OCI-LY7 (cell line): Measurements from ENCODE around the gene GRIN2C. TPM values are rescaled to one million over a fixed set of nuclear protein-coding genes. Genes with fewer than 3 reads are reported as not detected.
"Not testable (repeated sequence)": the region's sequence is repeated elsewhere in the genome, so short reads cannot be mapped to it uniquely, and the experiment has no call there.

Source experiments
- BruUV-seq: library from RNA; stranded (reverse); fragments of 400-500 nt; replicated peaks from 2 replicates; lab custom pipeline; 2021; lab: Mats Ljungman, UMichigan
- CTCF ChIA-PET: fragments of 300-600 bp; sonication (Branson Sonifier 250); formaldehyde crosslinking; loops from one replicate; lab custom pipeline; 2022; ENCODE audit warnings: antibody characterized with exemption; ENCODE audit not compliant: unreplicated experiment; lab: Charles Lee
- POLR2A ChIA-PET: fragments of 300-600 bp; sonication (Branson Sonifier 250); formaldehyde crosslinking; loops from one replicate; lab custom pipeline; 2022; ENCODE audit warnings: antibody characterized with exemption; lab: Charles Lee
- DNase-seq: peaks from one replicate; pipeline ENCODE4 v3.0.0-alpha.2; 2015; ENCODE audit warnings: low spot score
- H2AFZ ChIP-seq: fragments of 200-600 bp; sonication (generic), shearing (Covaris generic); 2 replicates; pipeline ENCODE4 v1.6.1; 2014; ENCODE audit warnings: mild to moderate bottlenecking, antibody characterized with exemption, low read length, moderate library complexity
- H3K27ac ChIP-seq: fragments of 200-600 bp; sonication (generic); 2 replicates; pipeline ENCODE4 v1.5.1; 2014; ENCODE audit warnings: mixed run types, low read depth, mild to moderate bottlenecking, moderate library complexity, low read length, inconsistent platforms; ENCODE audit not compliant: poor library complexity, severe bottlenecking
- H3K36me3 ChIP-seq: fragments of 200-600 bp; sonication (generic); 2 replicates; pipeline ENCODE4 v1.6.1; 2014; ENCODE audit warnings: mild to moderate bottlenecking, antibody characterized with exemption, low read length, moderate library complexity, mixed read lengths; ENCODE audit not compliant: insufficient read depth
- H3K4me1 ChIP-seq: fragments of 200-600 bp; sonication (generic); 2 replicates; pipeline ENCODE4 v1.5.1; 2014; ENCODE audit warnings: mild to moderate bottlenecking, low read length; ENCODE audit not compliant: insufficient read depth, poor library complexity, severe bottlenecking
- H3K4me2 ChIP-seq: fragments of 200-600 bp; sonication (generic); 2 replicates; pipeline ENCODE4 v1.6.1; 2014; ENCODE audit warnings: mild to moderate bottlenecking, low read length
- H3K4me3 ChIP-seq: fragments of 200-600 bp; sonication (generic); 2 replicates; pipeline ENCODE4 v1.5.1; 2014; ENCODE audit warnings: mild to moderate bottlenecking, low read depth, low read length; ENCODE audit not compliant: poor library complexity, severe bottlenecking
- H3K79me2 ChIP-seq: fragments of 200-600 bp; sonication (generic); 2 replicates; pipeline ENCODE4 v1.6.1; 2016; ENCODE audit warnings: low read depth, mild to moderate bottlenecking, low read length, moderate library complexity, mixed read lengths; ENCODE audit not compliant: insufficient read depth
- H3K9me2 ChIP-seq: fragments of 200-600 bp; sonication (generic); 2 replicates; pipeline ENCODE4 v1.6.1; 2016; ENCODE audit warnings: mild to moderate bottlenecking, low read length, mixed read lengths; ENCODE audit not compliant: insufficient read depth
- H3K9me3 ChIP-seq: fragments of 200-600 bp; sonication (generic); 2 replicates; pipeline ENCODE4 v1.6.1; 2014; ENCODE audit warnings: mild to moderate bottlenecking, mixed run types, low read length, mixed read lengths
- H4K20me1 ChIP-seq: fragments of 200-600 bp; sonication (generic); 2 replicates; pipeline ENCODE4 v1.6.1; 2014; ENCODE audit warnings: mild to moderate bottlenecking, antibody characterized with exemption, low read length, moderate library complexity, mixed read lengths; ENCODE audit not compliant: insufficient read depth
- EZH2phosphoT487 ChIP-seq: fragments of 200-600 bp; sonication (generic); IDR thresholded peaks from 2 replicates; pipeline ENCODE4 v1.6.1; 2018; ENCODE audit warnings: low read depth, borderline replicate concordance, mild to moderate bottlenecking, mixed run types, antibody characterized with exemption, low read length, moderate library complexity, mixed read lengths
- intact Hi-C: fragments of 100-400 bp; cut with micrococcal nuclease; formaldehyde crosslinking; loops from one replicate; pipeline ENCODE4 v1.10.0; 2022; ENCODE audit not compliant: unreplicated experiment
- total RNA-seq, 2 experiments: library from RNA; depleted of rRNA in 1 of 2; stranded (reverse); fragments of >200 nt in 1 of 2; shearing (Covaris generic) in 1 of 2; gene quantifications; 2 replicates each; pipeline ENCODE4 v1.2.3, GENCODE V29; 2014 to 2022
- TF ChIP-seq, protein P1 (sequence below): fragments of 200-600 bp; sonication (generic); conservative IDR thresholded peaks from 2 replicates; pipeline ENCODE4 v1.5.1; 2014; ENCODE audit warnings: mild to moderate bottlenecking, antibody characterized with exemption, low read length, moderate library complexity, mixed read lengths

GRIN2C gene
- total RNA-seq, 2 experiments from 2014 or later = 0.22 to 0.61 TPM

GRCh38 chr17:74870512-74870911 lies 10.8 kb upstream of the GRIN2C start:
- Histone ChIP-seq H3K4me3 (no peak overlapping the region), H3K9me2 (no peaks in the 10 kb centered on the region), H2AFZ (no peak overlapping the region), H3K27ac (no peak overlapping the region), H3K9me3 (no peaks in the 10 kb centered on the region), H4K20me1 (no peaks in the 10 kb centered on the region), H3K4me1 (peaks cover 32% of the 10 kb centered on the region), H3K79me2 (no peaks in the 10 kb centered on the region), H3K36me3 (no peaks in the 10 kb centered on the region), H3K4me2 (no peak overlapping the region)
- BruUV-seq = no TSS peak
- TF ChIP-seq, protein P1, sequence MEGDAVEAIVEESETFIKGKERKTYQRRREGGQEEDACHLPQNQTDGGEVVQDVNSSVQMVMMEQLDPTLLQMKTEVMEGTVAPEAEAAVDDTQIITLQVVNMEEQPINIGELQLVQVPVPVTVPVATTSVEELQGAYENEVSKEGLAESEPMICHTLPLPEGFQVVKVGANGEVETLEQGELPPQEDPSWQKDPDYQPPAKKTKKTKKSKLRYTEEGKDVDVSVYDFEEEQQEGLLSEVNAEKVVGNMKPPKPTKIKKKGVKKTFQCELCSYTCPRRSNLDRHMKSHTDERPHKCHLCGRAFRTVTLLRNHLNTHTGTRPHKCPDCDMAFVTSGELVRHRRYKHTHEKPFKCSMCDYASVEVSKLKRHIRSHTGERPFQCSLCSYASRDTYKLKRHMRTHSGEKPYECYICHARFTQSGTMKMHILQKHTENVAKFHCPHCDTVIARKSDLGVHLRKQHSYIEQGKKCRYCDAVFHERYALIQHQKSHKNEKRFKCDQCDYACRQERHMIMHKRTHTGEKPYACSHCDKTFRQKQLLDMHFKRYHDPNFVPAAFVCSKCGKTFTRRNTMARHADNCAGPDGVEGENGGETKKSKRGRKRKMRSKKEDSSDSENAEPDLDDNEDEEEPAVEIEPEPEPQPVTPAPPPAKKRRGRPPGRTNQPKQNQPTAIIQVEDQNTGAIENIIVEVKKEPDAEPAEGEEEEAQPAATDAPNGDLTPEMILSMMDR = no peak
- TF ChIP-seq EZH2phosphoT487 = no peak
- CTCF ChIA-PET = interaction anchor here (0.7 kb wide), 1 partner anchor 37 kb away, joined by 3 read pairs; no protein-coding TSS in a partner anchor
- DNase-seq = no peak
- intact Hi-C loops = no loop called here
- POLR2A ChIA-PET = interaction anchor here (0.6 to 1.0 kb wide), 6 partner anchors 13 to 179 kb away, joined by 3 to 6 read pairs (median 4); a partner anchor contains a TSS

GRCh38 chr17:74870028-74870427 lies 10.3 kb upstream of the GRIN2C start:
- intact Hi-C loops, BruUV-seq, H3K27ac ChIP-seq, H3K4me3 ChIP-seq, H3K9me3 ChIP-seq, H3K9me2 ChIP-seq, H3K36me3 ChIP-seq, H4K20me1 ChIP-seq, H2AFZ ChIP-seq, DNase-seq, H3K79me2 ChIP-seq, H3K4me2 ChIP-seq: not testable (repeated sequence)
- ChIA-PET CTCF (interaction anchor here (0.7 to 1.1 kb wide), 2 partner anchors 37 to 79 kb away, joined by 3 to 5 read pairs; no protein-coding TSS in a partner anchor), POLR2A (interaction anchor here (0.6 kb wide), 1 partner anchor 134 kb away, joined by 6 read pairs; no protein-coding TSS in a partner anchor)
- peaks cover 32% of the 10 kb centered on the region for H3K4me1 ChIP-seq

- POLR2A ChIA-PET = interaction anchor here (1.2 kb wide), 1 partner anchor 37 kb away, joined by 3 read pairs; no protein-coding TSS in a partner anchor
- no TSS peak for BruUV-seq
- CTCF ChIA-PET = interaction anchor here (0.9 kb wide), 1 partner anchor 77 kb away, joined by 5 read pairs; no protein-coding TSS in a partner anchor
- no peak for TF ChIP-seq EZH2phosphoT487
- TF ChIP-seq, protein P1 = no peak
- no peak overlapping the region for H3K27ac ChIP-seq
- no peak overlapping the region for H3K4me3 ChIP-seq
- no peaks in the 10 kb centered on the region for H3K9me3 ChIP-seq
- intact Hi-C loops = no loop called here
- H4K20me1 ChIP-seq = no peaks in the 10 kb centered on the region
- no peaks in the 10 kb centered on the region for H3K79me2 ChIP-seq
- no peak overlapping the region for H2AFZ ChIP-seq
- DNase-seq = no peak
- no peaks in the 10 kb centered on the region for H3K36me3 ChIP-seq
- H3K4me1 ChIP-seq = peaks cover 24% of the 10 kb centered on the region
- H3K9me2 ChIP-seq = no peaks in the 10 kb centered on the region
- H3K4me2 ChIP-seq = no peak overlapping the region
Observed at GRCh38 chr17:74868908-74869255, 9.2 kb upstream of the GRIN2C start.
